A673 (cell line): ENCODE data around the gene HIGD2A.

ENCODE experiments used
- EZH2 ChIP-seq: fragments of 200-600 bp; sonication (generic); IDR thresholded peaks from 2 replicates; pipeline ENCODE4 v1.6.1; 2017; ENCODE audit warnings: borderline replicate concordance, low read depth, mild to moderate bottlenecking, mixed read lengths, antibody characterized with exemption, low read length; ENCODE audit not compliant: poor library complexity, severe bottlenecking
- TF ChIP-seq, protein P1 (sequence below): fragments of 300-800, 200-600 bp; sonication (generic); conservative IDR thresholded peaks from 2 replicates; pipeline ENCODE4 v1.5.1; 2017; ENCODE audit warnings: low read depth, mild to moderate bottlenecking, antibody characterized with exemption, low read length, moderate library complexity, mixed read lengths

DNA sequence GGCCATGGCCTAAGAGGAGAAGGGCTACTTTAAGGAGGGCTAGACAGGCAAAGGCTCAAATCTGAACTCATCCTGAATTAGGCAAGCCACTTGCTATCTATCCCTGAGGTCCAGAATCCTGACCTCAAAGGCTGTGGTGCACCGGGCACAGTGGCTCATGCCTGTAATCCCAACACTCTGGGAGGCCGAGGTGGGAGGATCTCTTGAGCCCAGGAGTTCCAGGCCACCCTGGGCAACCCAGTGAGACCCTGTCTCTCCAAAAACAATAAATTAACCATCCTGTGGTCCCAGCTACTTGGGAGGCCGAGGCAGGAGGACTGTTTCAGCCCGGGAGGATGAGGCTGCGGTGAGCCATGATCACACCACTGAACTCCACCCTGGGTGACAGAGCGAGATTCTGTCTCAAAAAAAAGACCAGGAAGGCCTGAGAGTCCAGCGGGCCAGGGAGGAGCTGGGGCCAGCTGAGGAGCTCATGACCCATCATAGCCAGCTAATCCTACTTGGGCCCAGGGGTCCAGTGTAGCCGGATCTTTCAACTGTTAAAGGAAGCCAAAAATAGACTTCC, 4.1 kb upstream of the HIGD2A start:
- TF ChIP-seq EZH2: no peak
- TF ChIP-seq, protein P1, sequence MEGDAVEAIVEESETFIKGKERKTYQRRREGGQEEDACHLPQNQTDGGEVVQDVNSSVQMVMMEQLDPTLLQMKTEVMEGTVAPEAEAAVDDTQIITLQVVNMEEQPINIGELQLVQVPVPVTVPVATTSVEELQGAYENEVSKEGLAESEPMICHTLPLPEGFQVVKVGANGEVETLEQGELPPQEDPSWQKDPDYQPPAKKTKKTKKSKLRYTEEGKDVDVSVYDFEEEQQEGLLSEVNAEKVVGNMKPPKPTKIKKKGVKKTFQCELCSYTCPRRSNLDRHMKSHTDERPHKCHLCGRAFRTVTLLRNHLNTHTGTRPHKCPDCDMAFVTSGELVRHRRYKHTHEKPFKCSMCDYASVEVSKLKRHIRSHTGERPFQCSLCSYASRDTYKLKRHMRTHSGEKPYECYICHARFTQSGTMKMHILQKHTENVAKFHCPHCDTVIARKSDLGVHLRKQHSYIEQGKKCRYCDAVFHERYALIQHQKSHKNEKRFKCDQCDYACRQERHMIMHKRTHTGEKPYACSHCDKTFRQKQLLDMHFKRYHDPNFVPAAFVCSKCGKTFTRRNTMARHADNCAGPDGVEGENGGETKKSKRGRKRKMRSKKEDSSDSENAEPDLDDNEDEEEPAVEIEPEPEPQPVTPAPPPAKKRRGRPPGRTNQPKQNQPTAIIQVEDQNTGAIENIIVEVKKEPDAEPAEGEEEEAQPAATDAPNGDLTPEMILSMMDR: no peak
